HUES6 (cell line): ENCODE data around the gene MEPE.
"Not testable (repeated sequence)": the region's sequence is repeated elsewhere in the genome, so short reads cannot be mapped to it uniquely, and the experiment has no call there.

Experiments
- H3K27ac ChIP-seq: 2 replicates; pipeline ENCODE4 v1.7.0; 2013; ENCODE audit warnings: low read depth, mild to moderate bottlenecking, low read length, inconsistent platforms
- H3K27me3 ChIP-seq: 2 replicates; pipeline ENCODE4 v1.6.1; 2013; ENCODE audit warnings: low read length; ENCODE audit not compliant: control insufficient read depth, insufficient read depth
- H3K36me3 ChIP-seq: 2 replicates; pipeline ENCODE4 v1.6.1; 2013; ENCODE audit warnings: low read length; ENCODE audit not compliant: control insufficient read depth, insufficient read depth
- H3K4me1 ChIP-seq: 2 replicates; pipeline ENCODE4 v1.6.1; 2013; ENCODE audit warnings: low read length; ENCODE audit not compliant: control insufficient read depth, insufficient read depth
- H3K4me3 ChIP-seq: 2 replicates; pipeline ENCODE4 v1.5.1; 2013; ENCODE audit warnings: low read depth, low read length
- H3K9ac ChIP-seq: one replicate; pipeline ENCODE4 v1.6.1; 2013; ENCODE audit warnings: mild to moderate bottlenecking, low read length
- H3K9me3 ChIP-seq: 2 replicates; pipeline ENCODE4 v1.6.1; 2013; ENCODE audit warnings: low read depth, low read length; ENCODE audit not compliant: control insufficient read depth, insufficient read depth

Gene MEPE

DNA sequence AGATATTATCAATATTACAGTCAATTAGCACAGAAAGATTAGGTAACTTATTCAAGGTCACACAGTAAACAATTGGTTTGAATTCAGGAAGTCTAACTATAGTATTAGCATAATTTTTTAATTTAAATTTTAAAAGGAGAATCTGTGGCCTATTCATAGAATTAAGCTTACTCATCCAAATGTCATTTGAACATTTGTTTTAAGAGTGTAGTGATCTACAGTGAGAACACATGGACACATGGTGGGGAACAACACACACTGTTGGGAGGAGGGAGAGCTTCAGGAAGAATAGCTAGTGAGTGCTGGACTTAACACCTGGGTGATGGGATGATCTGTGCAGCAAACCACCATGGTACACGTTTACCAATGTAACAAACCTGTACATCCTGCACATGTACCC lies 48.3 kb downstream of the MEPE start:
- Histone ChIP-seq H3K9ac (no peak overlapping the region), H3K36me3 (no peaks in the 10 kb centered on the region), H3K27ac (no peak overlapping the region), H3K27me3 (no peaks in the 10 kb centered on the region), H3K4me1 (no peaks in the 10 kb centered on the region), H3K4me3 (no peak overlapping the region), H3K9me3 (0 out of 2 replicates have a peak, but pooled peaks cover 2% of the 10 kb centered on the region)

DNA sequence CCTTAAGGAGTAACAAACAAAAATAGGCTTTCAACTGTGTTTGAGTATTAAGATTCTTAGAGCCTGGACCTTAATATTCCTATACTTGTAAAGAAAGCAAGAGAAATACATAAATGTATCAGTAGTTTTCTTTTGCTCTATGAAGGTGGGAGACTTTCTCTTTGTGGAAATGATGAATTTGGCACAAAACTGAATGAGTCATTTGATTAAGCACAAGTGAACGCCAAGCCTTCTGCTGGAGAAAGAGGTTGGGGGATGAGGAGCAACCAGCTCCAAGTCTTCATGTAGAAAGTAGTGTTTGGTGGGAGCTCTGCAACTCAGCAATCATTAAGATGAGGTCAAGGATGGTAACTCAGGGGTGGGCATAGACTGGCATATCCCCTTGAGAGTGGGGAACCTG lies 49.6 kb downstream of the MEPE start:
- Histone ChIP-seq H3K4me3 (no peak overlapping the region), H3K4me1 (no peaks in the 10 kb centered on the region), H3K9ac (no peak overlapping the region), H3K27ac (no peak overlapping the region), H3K27me3 (no peaks in the 10 kb centered on the region), H3K9me3 (peaks cover 5% of the 10 kb centered on the region; the same call in 1 of the 2 replicates), H3K36me3 (no peaks in the 10 kb centered on the region)

DNA sequence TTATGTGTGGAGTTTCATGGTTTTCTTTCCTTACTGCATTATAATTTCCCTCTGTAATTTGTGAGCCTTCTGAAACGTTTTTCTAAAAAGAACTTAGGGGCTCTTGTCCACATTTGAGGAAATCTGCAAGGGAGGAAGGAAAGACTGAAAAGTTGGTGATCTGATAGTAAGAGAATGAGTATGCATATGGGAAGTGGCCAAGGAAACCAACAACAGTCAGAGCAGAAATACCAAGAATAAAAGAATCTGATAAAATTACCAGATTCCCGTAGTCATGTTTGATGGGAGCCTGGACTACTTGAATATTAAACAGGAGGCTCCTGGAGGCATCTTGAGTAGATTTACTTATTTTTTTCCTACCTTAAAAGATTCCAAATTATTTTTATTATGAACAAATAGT lies 50.1 kb downstream of the MEPE start:
- Histone ChIP-seq H3K36me3 (no peaks in the 10 kb centered on the region), H3K9ac (no peak overlapping the region), H3K27ac (no peak overlapping the region), H3K4me1 (no peaks in the 10 kb centered on the region), H3K9me3 (peaks cover 10% of the 10 kb centered on the region; the same call in 1 of the 2 replicates), H3K4me3 (no peak overlapping the region), H3K27me3 (no peaks in the 10 kb centered on the region)

DNA sequence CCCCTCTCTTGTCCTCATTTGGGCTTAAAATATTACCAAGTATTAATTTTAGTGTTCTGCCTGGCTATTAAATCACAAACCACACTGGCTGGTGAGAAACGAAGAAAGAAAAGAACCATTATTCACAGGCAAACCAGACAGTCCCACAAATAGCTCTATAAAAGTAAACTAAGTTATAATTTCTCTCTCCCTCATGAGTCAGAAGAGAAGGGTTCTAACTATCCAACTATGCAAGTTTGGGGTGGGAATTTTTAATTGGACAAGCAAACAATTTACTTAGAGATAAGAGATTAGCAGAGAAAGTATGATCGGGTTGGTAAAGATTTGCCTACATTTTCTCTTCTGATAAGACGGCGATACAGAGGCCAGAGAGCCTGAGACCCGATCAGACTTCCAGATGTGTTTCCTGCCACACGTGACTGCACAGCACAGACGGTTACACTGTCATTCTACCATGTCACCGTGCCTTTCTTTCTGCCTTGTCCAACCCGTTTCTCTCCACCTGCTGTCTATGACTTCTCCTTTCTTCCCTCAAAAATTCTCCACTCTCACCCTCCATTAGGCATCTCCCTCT lies 52.3 kb downstream of the MEPE start:
- H3K4me1 ChIP-seq, result no peaks in the 10 kb centered on the region
- H3K9ac ChIP-seq, result no peak overlapping the region
- H3K27ac ChIP-seq, result no peak overlapping the region
- peaks cover 25% of the 10 kb centered on the region for H3K9me3 ChIP-seq
- no peaks in the 10 kb centered on the region for H3K27me3 ChIP-seq
- no peak overlapping the region for H3K4me3 ChIP-seq
- H3K36me3 ChIP-seq, result no peaks in the 10 kb centered on the region

DNA sequence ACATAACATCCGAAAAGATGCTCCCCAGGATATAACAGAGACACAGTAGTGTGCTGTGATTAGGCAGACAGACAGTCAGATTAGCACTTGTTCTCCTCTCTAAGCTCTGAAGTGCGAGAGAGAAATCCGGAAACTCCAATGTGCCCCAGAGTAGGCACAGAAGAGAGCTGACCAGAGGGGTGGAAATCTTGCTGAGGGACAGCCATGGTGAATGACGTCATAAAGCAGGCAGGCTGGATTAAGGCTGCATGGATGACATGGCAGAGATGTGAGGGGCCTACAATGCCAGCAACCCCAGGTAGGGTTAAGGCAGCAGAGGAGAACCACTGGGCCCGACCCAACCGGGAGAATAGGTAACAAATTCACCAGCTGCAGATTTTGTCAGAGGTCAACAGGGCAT lies 53.3 kb downstream of the MEPE start:
- no peaks in the 10 kb centered on the region for H3K27me3 ChIP-seq
- peaks cover 32% of the 10 kb centered on the region for H3K9me3 ChIP-seq
- H3K4me1 ChIP-seq, result no peaks in the 10 kb centered on the region
- H3K4me3 ChIP-seq, result no peak overlapping the region
- H3K36me3 ChIP-seq, result 0 out of 2 replicates have a peak, but pooled peaks cover 2% of the 10 kb centered on the region
- no peak overlapping the region for H3K9ac ChIP-seq
- no peak overlapping the region for H3K27ac ChIP-seq

DNA sequence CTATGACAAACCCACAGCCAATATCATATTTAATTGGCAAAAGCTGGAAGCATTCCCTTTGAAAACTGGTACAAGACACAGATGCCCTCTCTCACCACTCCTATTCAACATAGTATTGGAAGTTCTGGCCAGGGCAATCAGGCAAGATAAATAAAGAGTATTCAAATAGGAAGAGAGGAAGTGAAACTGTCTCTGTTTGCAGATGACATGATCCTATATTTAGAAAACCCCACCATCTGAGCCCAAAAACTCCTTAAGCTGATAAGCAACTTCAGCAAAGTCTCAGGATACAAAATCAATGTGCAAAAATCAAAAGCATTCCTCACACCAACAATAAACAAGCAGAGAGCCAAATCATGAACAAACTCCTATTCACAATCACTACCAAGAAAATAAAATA lies 58.0 kb downstream of the MEPE start:
- H3K27ac ChIP-seq, H3K4me3 ChIP-seq, H3K4me1 ChIP-seq, H3K27me3 ChIP-seq, H3K9ac ChIP-seq: not testable (repeated sequence)
- peaks cover 16% of the 10 kb centered on the region; the same call in 1 of the 2 replicates for H3K36me3 ChIP-seq
- peaks cover 51% of the 10 kb centered on the region for H3K9me3 ChIP-seq

DNA sequence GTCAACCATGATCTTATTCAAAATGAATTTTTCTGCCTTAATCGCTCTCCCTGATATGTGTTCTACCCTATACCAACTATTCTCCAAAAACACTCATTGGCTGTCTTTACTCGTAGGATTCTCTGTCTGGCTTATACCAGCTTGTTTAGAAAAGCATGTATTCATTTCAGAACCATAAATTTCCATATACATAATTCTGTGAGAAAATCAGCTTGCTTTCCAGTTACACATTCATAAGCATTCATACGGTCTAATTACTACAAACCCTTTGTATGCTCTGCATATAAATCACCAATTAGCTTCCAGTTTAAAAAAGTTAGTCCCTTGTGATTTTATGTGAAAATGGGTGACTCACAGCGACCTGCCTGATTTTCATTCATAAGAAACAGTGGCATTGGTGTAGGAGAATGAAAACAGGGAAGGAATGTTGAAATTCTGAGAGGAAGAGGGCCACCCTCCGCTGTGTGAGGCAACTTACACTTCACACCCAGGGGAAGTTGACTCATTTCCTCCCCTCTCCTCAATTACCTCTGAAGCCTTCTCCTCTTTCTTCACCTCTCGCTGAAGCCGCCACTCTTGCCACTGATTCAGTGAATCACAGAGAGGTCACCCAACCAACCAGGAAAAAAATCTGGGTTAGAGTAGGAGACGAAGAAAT lies 63.3 kb downstream of the MEPE start:
- peaks cover 14% of the 10 kb centered on the region; the same call in 1 of the 2 replicates for H3K36me3 ChIP-seq
- H3K27me3 ChIP-seq, result no peaks in the 10 kb centered on the region
- H3K9me3 ChIP-seq, result peaks cover 21% of the 10 kb centered on the region
- H3K4me1 ChIP-seq, result peaks cover 20% of the 10 kb centered on the region
- H3K4me3 ChIP-seq, result no peak overlapping the region
- H3K27ac ChIP-seq, result peak overlapping the region; percentile 62; the same call in 1 of the 2 replicates
- no peak overlapping the region for H3K9ac ChIP-seq
